GM18508 (cell line): ENCODE measurements around the gene MTRF1L.
"Not testable (repeated sequence)": the region's sequence is repeated elsewhere in the genome, so short reads cannot be mapped to it uniquely, and the experiment has no call there.

Experiments used
- ATAC-seq: cut with Tn5 transposase; IDR thresholded peaks from one replicate; pipeline ENCODE4 v1.9.1; 2021; ENCODE audit warnings: moderate number of reproducible peaks; ENCODE audit not compliant: insufficient read depth, unreplicated experiment

Gene MTRF1L

DNA sequence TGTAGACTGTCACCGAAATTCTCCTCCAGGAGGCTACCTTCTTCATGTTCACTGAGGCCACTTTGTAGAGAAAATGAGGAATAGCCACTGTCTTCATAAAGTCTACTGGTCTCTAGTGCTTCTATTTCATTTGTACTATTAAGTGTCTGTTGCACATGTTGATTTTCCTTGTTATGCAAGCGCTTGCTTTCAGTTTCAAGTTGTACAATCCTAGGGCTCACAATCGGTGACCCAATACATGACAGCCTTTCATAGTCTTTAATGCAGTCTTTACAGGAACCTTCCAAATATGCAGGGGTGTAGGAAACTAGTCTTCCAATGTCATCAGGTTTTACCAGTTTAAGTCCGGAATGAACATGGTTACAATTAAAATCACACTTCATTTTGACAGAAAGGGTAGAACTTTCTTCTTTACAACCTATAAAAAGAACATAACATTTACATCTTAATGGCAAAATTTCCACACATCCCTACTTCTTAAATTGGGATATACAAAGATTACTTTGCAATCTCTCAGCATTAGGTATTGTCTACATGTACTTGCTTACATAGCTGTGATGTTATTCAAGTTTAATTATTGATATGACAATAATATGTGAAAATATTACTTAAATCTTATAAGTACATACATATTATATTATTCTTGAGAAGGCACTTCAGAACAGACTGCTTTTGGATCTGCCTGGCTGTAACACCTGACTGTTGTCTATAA is 27.1 kb downstream of the MTRF1L start:
- no peak for ATAC-seq

DNA sequence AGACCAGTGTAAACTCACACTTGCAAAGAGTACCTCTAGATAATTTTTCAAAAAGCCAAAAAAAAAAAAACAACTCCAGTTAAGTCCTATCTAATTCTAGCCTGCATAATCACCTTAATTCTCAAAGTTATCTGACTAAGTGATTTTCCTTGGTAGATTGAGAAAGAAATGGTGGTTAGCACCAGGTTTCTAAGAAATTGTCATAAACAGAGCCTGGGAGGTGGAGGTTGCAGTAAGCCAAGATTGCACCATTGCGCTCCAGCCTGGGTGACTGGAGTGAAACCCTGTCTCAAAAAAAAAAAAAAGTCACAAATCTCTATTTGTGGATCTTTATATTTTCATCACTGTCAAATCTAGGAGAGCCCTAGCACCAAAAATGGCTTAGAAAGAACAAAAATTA is 28.6 kb downstream of the MTRF1L start:
- ATAC-seq = no peak

DNA sequence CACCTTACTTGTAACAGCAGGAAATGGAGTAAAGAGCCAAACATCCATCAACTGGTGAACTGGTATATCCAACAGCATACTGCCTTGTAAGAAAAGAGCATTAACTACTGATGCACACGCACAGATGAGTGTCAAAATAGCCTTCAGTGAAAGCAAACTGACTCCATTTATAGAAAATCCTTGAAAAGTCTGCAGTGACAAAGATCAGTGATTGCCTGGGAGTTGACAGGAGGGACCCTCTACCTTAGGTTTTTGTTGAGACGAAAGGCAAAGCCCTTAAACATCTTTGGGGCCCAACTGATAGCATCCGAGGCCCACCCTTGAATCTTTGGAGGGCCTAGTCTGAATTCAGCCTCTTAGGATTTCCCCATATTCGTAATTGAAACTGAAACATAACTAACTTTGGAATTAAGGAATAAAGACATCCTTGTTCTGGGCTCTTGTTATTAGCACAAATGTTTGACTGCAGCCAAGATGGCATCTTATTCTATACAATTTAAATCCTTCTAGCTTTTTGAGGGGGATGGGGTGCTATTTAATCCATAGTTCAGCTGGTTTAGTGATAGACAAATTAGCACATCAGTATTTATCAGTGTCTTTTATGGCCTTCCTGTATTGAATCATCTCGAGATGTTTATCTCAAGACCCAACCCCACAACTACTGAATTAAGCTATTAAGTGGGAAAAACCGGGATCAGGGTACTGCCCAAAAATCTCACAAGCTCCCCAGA is 32.7 kb downstream of the MTRF1L start:
- no peak for ATAC-seq

DNA sequence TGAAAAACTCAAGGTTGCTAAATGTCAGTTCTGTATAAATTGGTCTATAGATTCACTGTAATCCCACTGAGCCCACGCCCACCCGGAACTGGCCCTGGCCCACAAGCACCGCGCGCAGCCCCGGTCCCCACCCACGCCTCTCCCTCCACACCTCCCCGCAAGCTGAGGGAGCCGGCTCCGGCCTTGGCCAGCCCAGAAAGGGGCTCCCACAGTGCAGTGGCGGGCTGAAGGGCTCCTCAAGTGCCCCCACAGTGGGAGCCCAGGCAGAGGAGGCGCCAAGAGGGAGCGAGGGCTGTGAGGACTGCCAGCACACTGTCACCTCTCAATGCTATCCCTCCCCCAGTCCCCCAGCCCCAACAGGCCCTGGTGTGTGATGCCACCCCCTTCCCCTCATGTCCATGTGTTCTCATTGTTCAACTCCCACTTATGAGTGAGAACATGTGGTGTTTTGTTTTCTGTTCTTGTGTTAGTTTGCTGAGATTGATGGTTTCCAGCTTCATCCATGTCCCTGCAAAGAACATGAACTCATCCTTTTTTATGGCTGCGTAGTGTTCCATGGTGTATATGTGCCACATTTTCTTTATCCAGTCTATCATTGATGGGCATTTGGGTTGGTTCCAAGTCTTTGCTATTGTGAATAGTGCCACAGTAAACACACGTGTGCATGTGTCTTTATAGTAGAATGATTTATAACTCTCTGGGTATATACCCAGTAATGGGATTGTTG is 36.2 kb downstream of the MTRF1L start:
- ATAC-seq = not testable (repeated sequence)

DNA sequence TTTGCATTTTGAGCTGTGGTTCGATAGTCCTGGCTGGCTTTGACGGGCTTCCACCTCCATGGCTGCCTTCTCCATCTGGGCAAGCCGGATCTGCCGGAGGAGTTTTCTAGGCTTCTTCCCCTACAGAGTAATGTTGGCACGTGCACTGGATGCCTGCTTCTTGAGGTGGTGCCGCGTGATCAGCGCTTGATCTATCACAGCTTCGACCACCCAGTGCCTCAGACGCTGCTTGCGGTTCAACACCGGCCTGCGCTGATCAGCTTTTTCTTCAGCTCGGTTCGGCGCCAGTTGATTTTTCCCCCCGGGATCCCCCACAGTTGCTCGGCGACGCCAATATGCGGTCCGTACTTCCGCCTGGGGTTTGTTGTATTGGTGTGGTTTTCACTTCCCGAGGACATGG is 43.2 kb downstream of the MTRF1L start:
- no peak for ATAC-seq

DNA sequence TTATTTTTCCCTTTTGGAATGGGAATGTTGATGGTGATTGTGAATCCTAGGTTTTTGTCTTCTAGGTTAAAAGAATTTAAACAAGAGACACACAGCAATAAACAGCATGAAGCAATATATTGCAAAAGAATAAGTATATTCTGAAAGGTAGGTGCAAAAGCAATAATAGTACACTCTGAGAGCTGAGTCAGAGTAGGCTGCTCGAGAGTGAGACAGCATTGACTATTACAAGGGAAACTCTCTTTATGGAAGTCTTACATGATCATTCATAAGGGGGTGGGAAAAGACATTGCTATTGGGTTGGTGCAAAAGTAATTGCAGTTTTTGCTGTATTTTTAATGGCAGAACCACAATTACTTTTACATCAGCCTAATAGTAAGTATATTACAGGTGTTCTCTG is 44.7 kb downstream of the MTRF1L start:
- no peak for ATAC-seq

DNA sequence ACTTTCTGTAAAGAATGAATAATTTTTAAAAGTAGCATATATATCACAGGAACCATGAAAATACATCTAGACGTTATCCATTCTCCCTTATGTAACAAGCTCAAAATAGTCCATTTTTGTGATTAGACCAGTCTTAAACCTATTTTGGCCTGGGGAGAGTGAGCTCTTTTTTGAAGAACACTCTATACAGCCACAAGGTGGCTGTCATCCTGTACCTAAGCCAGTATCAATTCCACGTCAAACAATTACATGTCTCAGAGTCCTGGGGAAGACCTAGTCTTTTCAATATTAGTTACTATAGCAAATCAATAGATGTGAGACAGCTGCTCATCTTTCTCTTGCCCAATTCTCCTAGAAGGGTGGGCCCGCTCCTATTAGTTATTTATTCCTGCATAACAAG is 48.1 kb downstream of the MTRF1L start:
- ATAC-seq = no peak

DNA sequence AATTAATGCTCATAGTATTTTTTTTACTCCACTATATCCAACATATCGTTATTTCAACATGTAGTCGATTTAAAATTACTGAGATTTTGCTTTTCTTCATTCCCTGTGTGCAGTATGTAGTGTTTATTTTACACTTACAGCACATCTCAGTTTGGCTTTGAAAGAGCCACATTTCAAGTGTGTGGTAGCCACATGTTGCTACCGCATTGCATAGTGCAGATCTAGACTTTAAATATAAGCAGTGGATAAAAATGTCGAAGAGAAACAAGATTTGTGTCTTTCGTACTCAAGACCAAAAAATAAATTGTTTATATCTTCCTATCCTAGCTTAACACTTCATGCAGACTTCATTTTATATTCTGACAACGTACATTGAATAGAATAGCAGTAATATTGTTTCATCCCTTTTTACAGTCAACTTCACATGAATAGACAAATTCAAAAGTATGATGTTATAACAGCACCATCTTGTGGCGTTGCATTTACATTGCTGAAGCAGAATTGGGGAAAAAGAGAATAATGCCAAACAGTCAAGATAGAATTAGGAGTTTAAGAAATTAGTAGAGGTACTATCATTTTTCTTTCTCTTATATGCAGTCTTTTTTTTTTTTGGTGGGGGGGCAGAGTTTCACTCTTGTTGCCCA is 49.5 kb downstream of the MTRF1L start:
- no peak for ATAC-seq

DNA sequence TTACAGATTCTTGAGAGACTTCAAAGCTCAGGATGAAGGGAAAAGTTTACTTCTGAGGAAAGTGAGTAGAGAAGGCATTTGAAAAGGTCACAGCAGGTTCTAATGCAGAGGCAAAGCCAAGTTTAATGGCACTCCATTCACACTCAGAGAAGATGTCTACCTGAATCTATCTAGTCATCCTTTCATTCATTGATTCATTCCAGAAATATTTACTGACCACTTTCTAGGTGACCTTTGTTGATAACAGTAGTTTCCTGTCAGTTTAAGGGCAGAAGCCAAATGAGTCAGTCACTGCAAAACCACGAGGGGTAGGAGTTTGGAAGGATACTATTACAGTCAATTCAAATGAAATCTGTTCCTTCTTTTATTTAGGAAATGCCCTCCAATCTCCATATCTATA is 50.5 kb downstream of the MTRF1L start:
- no peak for ATAC-seq

DNA sequence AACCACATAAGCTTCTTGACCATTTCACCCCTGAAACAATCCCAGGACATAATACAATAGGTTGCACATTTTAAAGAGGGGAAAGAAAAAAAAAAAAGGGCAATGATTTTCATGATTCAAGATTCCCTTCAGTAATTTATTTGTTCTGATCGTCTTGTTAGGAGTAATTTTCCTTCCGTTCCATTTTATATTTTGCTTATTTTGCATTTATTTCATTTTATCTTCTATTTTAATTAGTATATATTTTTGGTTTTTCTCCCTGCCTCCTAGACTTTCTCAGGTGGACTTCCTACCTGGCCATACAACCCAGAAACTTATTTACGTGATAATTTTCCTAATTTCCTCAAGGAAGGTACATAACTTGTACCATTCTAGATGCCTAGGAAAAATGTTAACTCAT is 52.3 kb downstream of the MTRF1L start:
- ATAC-seq = no peak

DNA sequence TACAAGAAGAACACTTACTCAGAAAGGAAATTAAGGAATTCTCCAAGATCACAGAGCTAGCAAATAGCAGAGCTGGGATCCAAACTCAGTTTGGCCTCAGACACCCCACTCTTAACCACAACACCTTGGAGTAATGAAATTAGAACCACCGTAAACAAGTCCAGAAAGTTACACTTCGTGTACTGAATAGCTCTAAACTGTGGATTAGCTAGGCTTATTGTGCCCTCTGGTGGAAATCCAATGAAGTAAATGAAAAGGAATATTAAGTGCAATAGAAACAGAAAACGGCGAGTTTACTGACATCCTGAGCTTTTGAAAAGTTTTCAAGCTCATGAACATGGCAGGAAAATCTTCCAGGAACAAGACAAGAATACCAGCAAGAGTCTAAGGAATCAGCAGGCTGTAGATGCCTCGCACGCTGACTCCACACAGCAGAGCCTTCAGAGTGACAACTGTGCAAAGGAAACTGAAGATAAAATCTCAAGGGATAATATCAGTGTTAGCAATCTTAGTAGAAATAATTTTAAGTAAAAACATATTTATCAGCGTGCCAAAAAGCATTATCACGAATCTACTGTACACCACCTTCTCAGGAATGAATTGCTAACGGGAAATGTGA is 54.2 kb downstream of the MTRF1L start:
- ATAC-seq = peak; percentile 57

DNA sequence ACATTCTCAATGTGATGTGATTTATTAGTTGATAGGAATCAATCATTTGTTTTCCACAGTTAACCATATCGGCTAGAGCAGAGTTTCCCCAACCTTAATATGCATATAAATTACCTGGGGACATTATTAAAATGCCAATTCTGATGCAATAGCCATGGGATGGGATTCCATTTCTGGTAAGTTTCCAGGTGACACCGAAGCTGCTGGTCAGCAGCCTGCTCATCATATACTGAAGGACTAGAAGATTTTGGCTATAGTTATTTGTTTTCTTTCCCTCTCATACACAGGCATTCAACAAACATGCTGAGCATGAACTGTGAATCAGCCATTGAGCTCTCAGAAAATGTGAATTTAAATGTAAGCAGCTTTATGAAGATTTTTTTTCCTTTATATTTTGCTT is 55.5 kb downstream of the MTRF1L start:
- ATAC-seq = no peak

DNA sequence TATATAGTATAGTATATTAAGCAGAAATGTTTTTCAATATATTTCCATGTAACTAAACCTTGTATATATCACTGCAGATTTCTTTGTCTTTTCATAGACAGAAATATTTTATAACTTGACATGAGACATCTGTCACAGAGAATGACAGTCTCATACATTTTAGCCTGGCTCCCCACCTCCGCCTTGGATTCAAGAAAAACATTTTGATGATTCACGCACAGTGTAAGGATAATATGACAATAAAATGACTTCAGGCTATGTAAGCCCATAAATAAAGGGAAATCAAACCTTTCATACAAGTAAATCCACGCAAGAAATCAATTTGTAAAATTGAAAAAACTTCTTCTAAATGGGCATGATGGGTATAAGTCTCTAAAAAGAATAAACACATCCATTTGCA is 56.0 kb downstream of the MTRF1L start:
- no peak for ATAC-seq

DNA sequence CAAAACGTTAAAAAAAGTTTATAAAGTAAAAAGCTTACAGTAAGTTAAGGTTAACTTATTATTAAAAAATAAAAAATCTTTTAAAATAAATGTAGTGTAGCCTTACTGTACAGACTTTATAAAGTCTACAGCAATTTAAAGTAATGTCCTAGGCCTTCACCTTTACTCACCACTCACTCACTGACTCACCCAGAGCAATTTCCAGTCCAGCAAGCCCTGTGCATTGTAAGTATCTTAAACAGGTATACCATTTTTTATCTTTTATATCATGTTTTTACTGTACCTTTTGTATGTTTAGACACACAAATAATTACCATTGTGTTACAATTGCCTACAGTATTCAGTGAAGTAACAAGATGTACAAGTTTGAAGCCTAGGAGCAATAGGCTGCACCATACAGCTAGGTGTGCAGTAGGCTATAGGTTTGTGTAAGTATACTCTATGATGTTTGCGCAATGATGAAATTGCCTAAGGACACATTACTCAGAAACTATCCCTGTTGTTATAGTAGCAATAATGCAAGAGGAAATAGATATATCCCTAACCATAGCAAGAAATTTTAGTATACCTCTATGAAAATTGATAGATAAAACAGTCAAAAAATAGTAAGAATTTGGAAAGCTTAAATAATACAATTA is 59.1 kb downstream of the MTRF1L start:
- ATAC-seq = no peak

DNA sequence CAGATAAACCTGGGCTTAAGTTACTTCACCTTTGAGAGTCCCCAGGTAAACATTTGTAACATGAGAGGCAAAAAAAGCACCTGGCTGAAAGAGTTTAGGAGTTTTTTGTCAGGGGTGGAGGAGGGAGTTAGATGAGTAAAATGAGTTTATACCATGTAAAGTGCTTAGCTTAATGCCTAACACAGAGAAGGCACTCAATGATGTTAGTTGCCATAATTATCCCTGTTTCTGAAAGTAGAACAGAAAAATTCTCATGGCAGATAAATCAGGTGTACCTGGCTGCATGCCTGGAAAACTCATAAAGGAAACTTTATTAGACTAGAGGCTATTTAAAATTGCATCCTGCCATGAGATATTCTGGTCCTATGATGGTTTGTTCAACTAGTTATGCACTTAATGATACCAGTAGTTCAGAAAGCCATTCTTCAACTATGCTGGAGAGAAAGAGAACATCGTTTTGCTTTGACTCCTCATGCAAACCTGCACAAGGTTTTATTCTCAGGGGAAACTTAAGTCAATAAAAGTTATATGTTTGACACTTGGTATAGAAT is 60.1 kb downstream of the MTRF1L start:
- ATAC-seq = no peak

DNA sequence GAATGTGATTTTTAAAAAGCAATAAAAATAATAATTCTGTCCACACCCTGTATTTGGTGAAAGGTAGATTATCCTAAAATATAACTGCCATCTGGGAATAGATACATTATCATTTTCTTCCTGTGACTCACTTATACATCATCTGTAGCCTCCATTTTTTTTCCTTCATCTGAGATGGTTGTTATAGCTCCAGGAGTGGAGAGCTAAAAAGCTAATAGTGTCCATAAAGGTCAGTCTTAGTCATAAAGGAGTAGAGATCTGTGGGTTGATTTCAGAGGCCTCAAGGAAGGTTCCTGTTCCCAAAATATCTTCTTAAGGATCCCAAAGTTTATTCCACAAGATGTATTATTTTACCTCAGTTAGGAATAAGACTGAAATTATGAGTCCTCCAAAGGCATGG is 60.8 kb downstream of the MTRF1L start:
- ATAC-seq = no peak
